HG02759 (cell line): Measurements from ENCODE around the gene RANBP3.

Experiments
- ATAC-seq: cut with Tn5 transposase; IDR thresholded peaks from one replicate; pipeline ENCODE4 v1.9.1; 2021; ENCODE audit warnings: mild to moderate bottlenecking, moderate library complexity; ENCODE audit not compliant: unreplicated experiment

The RANBP3 gene

GRCh38 chr19:5953030-5953589, 24.8 kb downstream of the RANBP3 start:
- ATAC-seq, result no peak

GRCh38 chr19:5952193-5953029, 25.5 kb downstream of the RANBP3 start:
- ATAC-seq, result no peak

- no peak for ATAC-seq
Observed at GRCh38 chr19:5951338-5951861, 26.5 kb downstream of the RANBP3 start.

GRCh38 chr19:5950741-5951140, 27.2 kb downstream of the RANBP3 start:
- no peak for ATAC-seq

- no peak for ATAC-seq
Observed at GRCh38 chr19:5949792-5950305, 28.1 kb downstream of the RANBP3 start.

- no peak for ATAC-seq
Observed at GRCh38 chr19:5948752-5949564, 29.0 kb downstream of the RANBP3 start.

GRCh38 chr19:5947435-5947834, 30.5 kb downstream of the RANBP3 start:
- ATAC-seq, result no peak

GRCh38 chr19:5943623-5944022, 34.3 kb downstream of the RANBP3 start:
- ATAC-seq, result no peak

GRCh38 chr19:5943045-5943444, 34.9 kb downstream of the RANBP3 start:
- ATAC-seq, result no peak

GRCh38 chr19:5941673-5942072, 36.3 kb downstream of the RANBP3 start:
- no peak for ATAC-seq

GRCh38 chr19:5940260-5941208, 37.4 kb downstream of the RANBP3 start:
- ATAC-seq, result no peak

- no peak for ATAC-seq
Observed at GRCh38 chr19:5937550-5937949, 40.4 kb downstream of the RANBP3 start.

- ATAC-seq, result no peak
Observed at GRCh38 chr19:5936292-5936592, 41.7 kb downstream of the RANBP3 start.

- no peak for ATAC-seq
Observed at GRCh38 chr19:5935473-5936291, 42.3 kb downstream of the RANBP3 start.

GRCh38 chr19:5934774-5935472, 43.0 kb downstream of the RANBP3 start:
- no peak for ATAC-seq

- ATAC-seq, result no peak
Observed at GRCh38 chr19:5934069-5934401, 43.9 kb downstream of the RANBP3 start.

GRCh38 chr19:5933391-5934068, 44.4 kb downstream of the RANBP3 start:
- no peak for ATAC-seq

- ATAC-seq, result no peak
Observed at GRCh38 chr19:5932609-5933262, 45.2 kb downstream of the RANBP3 start.
